ENCODE results near the gene ARHGAP45. TPM values are rescaled to one million over a fixed set of nuclear protein-coding genes. Genes with fewer than 3 reads are reported as not detected.

ARHGAP45 gene
- total and polyA plus RNA-seq, 9 of the 15 experiments (the other 6 are each of a cell fraction or from before 2014, with no cell fraction given), result 0.08 to 22.1 (median 4.2) TPM

GRCh38 chr19:1105008-1105872 lies 38.3 kb downstream of the ARHGAP45 start (continued):
- TF ChIP-seq NKRF (IDR thresholded peaks at IDR 0.05; ENCODE audit: borderline replicate concordance), result 0 out of 2 replicates have a peak, but pooled peaks have one; percentile 21
- no peak for TF ChIP-seq ZMIZ1 (IDR thresholded peaks at IDR 0.05; ENCODE audit: low read depth in 2 of 2, low read length in 2 of 2)
- TF ChIP-seq TARDBP (IDR thresholded peaks at IDR 0.05), result no peak
- TF ChIP-seq RBM22 (IDR thresholded peaks at IDR 0.05; ENCODE audit: low read depth, low read length, poor library complexity, severe bottlenecking), result peak; percentile 63
- TF ChIP-seq JUND (IDR thresholded peaks at IDR 0.05; ENCODE audit: borderline replicate concordance, low read depth, low read length), result no peak
- no peak for TF ChIP-seq JUND (tag; IDR thresholded peaks at IDR 0.05; ENCODE audit: borderline replicate concordance, low read depth, low read length)
- TF ChIP-seq ZNF586 (CRISPR knock-in tag; conservative IDR thresholded peaks at IDR 0.05), result no peak
- no peak for TF ChIP-seq ZNF778 (CRISPR knock-in tag; IDR thresholded peaks at IDR 0.05)
- TF ChIP-seq CHD1 (IDR thresholded peaks at IDR 0.05; ENCODE audit: low read length), result peak; percentile 7
- no peak for TF ChIP-seq TCF7 (IDR thresholded peaks at IDR 0.05; ENCODE audit: borderline replicate concordance)
- no peak for TF ChIP-seq LCOR (CRISPR knock-in tag; IDR thresholded peaks at IDR 0.05)
- TF ChIP-seq, protein P1, sequence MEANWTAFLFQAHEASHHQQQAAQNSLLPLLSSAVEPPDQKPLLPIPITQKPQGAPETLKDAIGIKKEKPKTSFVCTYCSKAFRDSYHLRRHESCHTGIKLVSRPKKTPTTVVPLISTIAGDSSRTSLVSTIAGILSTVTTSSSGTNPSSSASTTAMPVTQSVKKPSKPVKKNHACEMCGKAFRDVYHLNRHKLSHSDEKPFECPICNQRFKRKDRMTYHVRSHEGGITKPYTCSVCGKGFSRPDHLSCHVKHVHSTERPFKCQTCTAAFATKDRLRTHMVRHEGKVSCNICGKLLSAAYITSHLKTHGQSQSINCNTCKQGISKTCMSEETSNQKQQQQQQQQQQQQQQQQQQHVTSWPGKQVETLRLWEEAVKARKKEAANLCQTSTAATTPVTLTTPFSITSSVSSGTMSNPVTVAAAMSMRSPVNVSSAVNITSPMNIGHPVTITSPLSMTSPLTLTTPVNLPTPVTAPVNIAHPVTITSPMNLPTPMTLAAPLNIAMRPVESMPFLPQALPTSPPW (CRISPR knock-in tag; IDR thresholded peaks at IDR 0.05), result no peak
- TF ChIP-seq ZFP91 (CRISPR knock-in tag; IDR thresholded peaks at IDR 0.05), result no peak
- no peak for TF ChIP-seq FOXK1 (CRISPR knock-in tag; IDR thresholded peaks at IDR 0.05; ENCODE audit: borderline replicate concordance)
- TF ChIP-seq ARID3B (CRISPR knock-in tag; IDR thresholded peaks at IDR 0.05; ENCODE audit: borderline replicate concordance), result no peak
- TF ChIP-seq ZNF764 (CRISPR knock-in tag; IDR thresholded peaks at IDR 0.05; ENCODE audit: low read depth), result no peak
